Dedifferentiated amniotic fluid mesenchymal stem cell (primary cell): ENCODE data around the gene PRDM15.
A peak's percentile ranks its signal among the peaks of the same experiment; 100 is the strongest.

ENCODE experiments used
- DNase-seq: peaks from one replicate; pipeline ENCODE4 v3.0.0-alpha.2; 2016; ENCODE audit errors: extremely low spot score

Gene PRDM15

GRCh38 chr21:41764558-41765419, 114.4 kb downstream of the PRDM15 start:
- no peak for DNase-seq

GRCh38 chr21:41763996-41764395, 115.1 kb downstream of the PRDM15 start:
- DNase-seq: no peak

- no peak for DNase-seq
Observed at GRCh38 chr21:41763398-41763931, 115.7 kb downstream of the PRDM15 start.

- DNase-seq: no peak
Observed at GRCh38 chr21:41762753-41763152, 116.4 kb downstream of the PRDM15 start.

- no peak for DNase-seq
Observed at GRCh38 chr21:41761934-41762635, 117.1 kb downstream of the PRDM15 start.

- DNase-seq: peak; percentile 50
Observed at GRCh38 chr21:41761211-41761933, 117.8 kb downstream of the PRDM15 start.

GRCh38 chr21:41760411-41760810, 118.7 kb downstream of the PRDM15 start:
- no peak for DNase-seq

GRCh38 chr21:41759926-41760325, 119.2 kb downstream of the PRDM15 start:
- DNase-seq: no peak

GRCh38 chr21:41759214-41759840, 119.8 kb downstream of the PRDM15 start:
- DNase-seq: no peak

- no peak for DNase-seq
Observed at GRCh38 chr21:41758550-41758949, 120.6 kb downstream of the PRDM15 start.

- DNase-seq: no peak
Observed at GRCh38 chr21:41755934-41756773, 123.0 kb downstream of the PRDM15 start.

GRCh38 chr21:41755258-41755933, 123.7 kb downstream of the PRDM15 start:
- no peak for DNase-seq

- DNase-seq: no peak
Observed at GRCh38 chr21:41754479-41754891, 124.7 kb downstream of the PRDM15 start.

- no peak for DNase-seq
Observed at GRCh38 chr21:41753006-41753898, 125.9 kb downstream of the PRDM15 start.

GRCh38 chr21:41752231-41752681, 126.9 kb downstream of the PRDM15 start:
- DNase-seq: peak; percentile 33

- no peak for DNase-seq
Observed at GRCh38 chr21:41751611-41752011, 127.5 kb downstream of the PRDM15 start.

- no peak for DNase-seq
Observed at GRCh38 chr21:41750532-41751151, 128.5 kb downstream of the PRDM15 start.

- no peak for DNase-seq
Observed at GRCh38 chr21:41750051-41750450, 129.1 kb downstream of the PRDM15 start.

GRCh38 chr21:41749286-41749685, 129.9 kb downstream of the PRDM15 start:
- no peak for DNase-seq
